Kidney epithelial cell (primary cell): Measurements from ENCODE around the gene CFAP77. TPM values are rescaled to one million over a fixed set of nuclear protein-coding genes. Genes with fewer than 3 reads are reported as not detected.

Experiments used
- DNase-seq: peaks from one replicate; pipeline ENCODE4 v3.0.0-alpha.2; 2010; ENCODE audit warnings: low read depth
- H3K27me3 ChIP-seq: 2 replicates; pipeline ENCODE4 v1.6.0; 2011; ENCODE audit warnings: low read length; ENCODE audit not compliant: control insufficient read depth, insufficient read depth
- H3K36me3 ChIP-seq: 2 replicates; pipeline ENCODE4 v1.5.1; 2011; ENCODE audit warnings: low read length; ENCODE audit not compliant: control insufficient read depth, insufficient read depth
- H3K4me3 ChIP-seq: 2 replicates; pipeline ENCODE4 v1.5.1; 2011; ENCODE audit warnings: low read depth, mild to moderate bottlenecking, control low read depth, low read length
- CTCF ChIP-seq: IDR thresholded peaks from 2 replicates; pipeline ENCODE4 v1.5.1; 2011; ENCODE audit warnings: mild to moderate bottlenecking, moderate library complexity, low read length, control low read depth, inconsistent platforms; ENCODE audit not compliant: insufficient read depth, poor library complexity, severe bottlenecking
- total RNA-seq: library from RNA; depleted of rRNA; stranded (reverse); fragments of >200 nt; gene quantifications from 2 replicates; pipeline ENCODE4 v1.2.3, GENCODE V29; 2015

Gene CFAP77
- total RNA-seq, 1 donor from 2014 or later = 0.58 TPM

GRCh38 chr9:132556235-132556634 lies 146.2 kb downstream of the CFAP77 start:
- TF ChIP-seq CTCF = no peak
- H3K4me3 ChIP-seq = no peak overlapping the region
- H3K27me3 ChIP-seq = peaks cover 66% of the 10 kb centered on the region
- H3K36me3 ChIP-seq = no peaks in the 10 kb centered on the region
- DNase-seq = no peak

- H3K36me3 ChIP-seq = no peaks in the 10 kb centered on the region
- no peak for TF ChIP-seq CTCF
- no peak for DNase-seq
- H3K27me3 ChIP-seq = peaks cover 69% of the 10 kb centered on the region
- H3K4me3 ChIP-seq = no peak overlapping the region
These were observed 146.7 kb downstream of the CFAP77 start for GRCh38 chr9:132556714-132557113.

GRCh38 chr9:132557159-132557558 lies 147.1 kb downstream of the CFAP77 start:
- Histone ChIP-seq H3K4me3 (no peak overlapping the region), H3K36me3 (no peaks in the 10 kb centered on the region), H3K27me3 (peaks cover 69% of the 10 kb centered on the region)
- DNase-seq = no peak
- TF ChIP-seq CTCF = no peak

- no peak overlapping the region for H3K4me3 ChIP-seq
- TF ChIP-seq CTCF = no peak
- peaks cover 61% of the 10 kb centered on the region for H3K27me3 ChIP-seq
- H3K36me3 ChIP-seq = no peaks in the 10 kb centered on the region
- no peak for DNase-seq
These were observed 149.7 kb downstream of the CFAP77 start for GRCh38 chr9:132559711-132560110.

- Histone ChIP-seq H3K27me3 (peaks cover 51% of the 10 kb centered on the region), H3K4me3 (no peak overlapping the region), H3K36me3 (no peaks in the 10 kb centered on the region)
- TF ChIP-seq CTCF = no peak
- DNase-seq = no peak
These were observed 150.7 kb downstream of the CFAP77 start for GRCh38 chr9:132560616-132561202.

GRCh38 chr9:132562306-132562573 lies 152.2 kb downstream of the CFAP77 start:
- Histone ChIP-seq H3K4me3 (no peak overlapping the region), H3K27me3 (peaks cover 35% of the 10 kb centered on the region), H3K36me3 (no peaks in the 10 kb centered on the region)
- TF ChIP-seq CTCF = no peak
- no peak for DNase-seq
